ENCODE data around the gene FN3K. TPM values are rescaled to one million over a fixed set of nuclear protein-coding genes. Genes with fewer than 3 reads are reported as not detected.
A peak's percentile ranks its signal among the peaks of the same experiment; 100 is the strongest.

The FN3K gene
- total and polyA plus RNA-seq, 2 of the 13 experiments (the other 11 are each of a cell fraction or from before 2014, with no cell fraction given) = 3.5 to 12.2 TPM

- TF ChIP-seq ZNF609 (CRISPR knock-in tag; IDR thresholded peaks at IDR 0.05; ENCODE audit: borderline replicate concordance) (peak; percentile 76; the same call in 1 of the 2 replicates), ZNF710 (CRISPR knock-in tag; IDR thresholded peaks at IDR 0.05; ENCODE audit: borderline replicate concordance) (no peak; the same call in 1 of the 2 replicates), XRCC5 (optimal IDR thresholded peaks at IDR 0.05; ENCODE audit: low read length) (peak; percentile 14), PLRG1 (conservative IDR thresholded peaks at IDR 0.05) (no peak), ZNF556 (CRISPR knock-in tag; IDR thresholded peaks at IDR 0.05; ENCODE audit: borderline replicate concordance) (peak; percentile 59; the same call in 1 of the 2 replicates), ZNF256 (CRISPR knock-in tag; conservative IDR thresholded peaks at IDR 0.05) (no peak; the same call in 1 of the 2 replicates), ASH2L (IDR thresholded peaks at IDR 0.05; ENCODE audit: insufficient read length, low read depth, low read length) (no peak), MED13 (CRISPR knock-in tag; IDR thresholded peaks at IDR 0.05) (no peak), GLMP (CRISPR knock-in tag; IDR thresholded peaks at IDR 0.05; ENCODE audit: borderline replicate concordance) (no peak), FOXA3 (CRISPR knock-in tag; IDR thresholded peaks at IDR 0.05) (no peak), ZNF253 (CRISPR knock-in tag; IDR thresholded peaks at IDR 0.05; ENCODE audit: borderline replicate concordance) (no peak), ZNF766 (CRISPR knock-in tag; IDR thresholded peaks at IDR 0.05; ENCODE audit: borderline replicate concordance) (no peak), ZNF652 (CRISPR knock-in tag; IDR thresholded peaks at IDR 0.05; ENCODE audit: borderline replicate concordance, low read depth) (no peak), SAFB2 (CRISPR knock-in tag; IDR thresholded peaks at IDR 0.05; ENCODE audit: borderline replicate concordance, low read depth) (no peak), ARHGAP35 (CRISPR knock-in tag; IDR thresholded peaks at IDR 0.05; ENCODE audit: borderline replicate concordance) (no peak), PRMT3 (CRISPR knock-in tag; IDR thresholded peaks at IDR 0.05; ENCODE audit: borderline replicate concordance, low read depth) (no peak), KLF11 (CRISPR knock-in tag; IDR thresholded peaks at IDR 0.05) (no peak; the same call in 1 of the 2 replicates)
These were observed 31.2 kb upstream of the FN3K start (continued) for GRCh38 chr17:82703935-82704865.
